DND-41 (cell line): ENCODE results near the gene REV3L.

ENCODE experiments used
- ATAC-seq: fragments of 200-7000 bp; cut with Tn5 transposase; 3 replicates; pipeline ENCODE4 v1.9.1; 2021; ENCODE audit warnings: low read depth; ENCODE audit not compliant: insufficient read depth
- DNase-seq: peaks from one replicate; pipeline ENCODE4 v3.0.0-alpha.2; 2020
- H2AFZ ChIP-seq: 2 replicates; pipeline ENCODE4 v1.6.0; 2012; ENCODE audit warnings: low read depth, low read length
- H3K27ac ChIP-seq: 2 replicates; pipeline ENCODE4 v1.5.1; 2012; ENCODE audit warnings: low read length, inconsistent platforms
- H3K27me3 ChIP-seq: fragments of 200-600 bp; sonication (generic); 2 replicates; pipeline ENCODE4 v1.6.0; 2012; ENCODE audit warnings: low read length, mild to moderate bottlenecking, inconsistent platforms; ENCODE audit not compliant: insufficient read depth, poor library complexity
- H3K36me3 ChIP-seq: 2 replicates; pipeline ENCODE4 v1.5.1; 2012; ENCODE audit warnings: low read length, inconsistent platforms; ENCODE audit not compliant: insufficient read depth
- H3K4me1 ChIP-seq: 2 replicates; pipeline ENCODE4 v1.5.1; 2012; ENCODE audit warnings: mild to moderate bottlenecking, low read length; ENCODE audit not compliant: insufficient read depth
- H3K4me2 ChIP-seq: 2 replicates; pipeline ENCODE4 v1.6.0; 2012; ENCODE audit warnings: mild to moderate bottlenecking, moderate library complexity, low read length, inconsistent platforms; ENCODE audit not compliant: insufficient read depth
- H3K4me3 ChIP-seq, 2 experiments: fragments of 200-600 bp in 1 of 2; shearing (Covaris generic) in 1 of 2; 2 replicates each; pipeline ENCODE4 v1.5.1; 2012 to 2016; ENCODE audit warnings: inconsistent platforms in 2 of 2, low read length in 2 of 2, mild to moderate bottlenecking in 2 of 2, low read depth in 1 of 2, moderate library complexity in 1 of 2
- H3K79me2 ChIP-seq: 2 replicates; pipeline ENCODE4 v1.6.0; 2012; ENCODE audit warnings: low read length, inconsistent platforms; ENCODE audit not compliant: insufficient read depth
- H3K9ac ChIP-seq: 2 replicates; pipeline ENCODE4 v1.6.0; 2012; ENCODE audit warnings: low read depth, mild to moderate bottlenecking, inconsistent platforms, low read length, moderate library complexity
- H3K9me3 ChIP-seq: 2 replicates; pipeline ENCODE4 v1.5.1; 2012; ENCODE audit warnings: low read length, moderate library complexity, mild to moderate bottlenecking, inconsistent platforms; ENCODE audit not compliant: insufficient read depth, severe bottlenecking
- H4K20me1 ChIP-seq: 2 replicates; pipeline ENCODE4 v1.6.0; 2012; ENCODE audit warnings: low read length; ENCODE audit not compliant: insufficient read depth
- CTCF ChIP-seq: IDR thresholded peaks from 2 replicates; pipeline ENCODE4 v1.5.1; 2012; ENCODE audit warnings: borderline replicate concordance, low read length, moderate library complexity, mild to moderate bottlenecking; ENCODE audit not compliant: poor library complexity, severe bottlenecking; ENCODE audit errors: extremely low read depth
- EZH2 ChIP-seq: IDR thresholded peaks from 3 replicates; pipeline ENCODE4 v1.6.1; 2012; ENCODE audit warnings: borderline replicate concordance, low read depth, mild to moderate bottlenecking, moderate library complexity, low read length, inconsistent platforms; ENCODE audit not compliant: severe bottlenecking

The REV3L gene

GRCh38 chr6:111472933-111473435 is 10.0 kb downstream of the REV3L start:
- Histone ChIP-seq H4K20me1 (peaks cover 21% of the 10 kb centered on the region; the same call in 1 of the 2 replicates), H3K4me3 (no peak overlapping the region), H2AFZ (no peak overlapping the region), H3K9me3 (no peaks in the 10 kb centered on the region), H3K79me2 (peaks cover 99% of the 10 kb centered on the region), H3K9ac (no peak overlapping the region), H3K4me1 (peaks cover 29% of the 10 kb centered on the region), H3K36me3 (peaks cover 11% of the 10 kb centered on the region), H3K4me2 (0 out of 2 replicates have a peak overlapping the region, but pooled peaks have one; percentile 9), H3K27ac (peak overlapping the region; percentile 21; the same call in 1 of the 2 replicates), H3K27me3 (no peaks in the 10 kb centered on the region)
- DNase-seq (no peak), ATAC-seq (no peak)
- TF ChIP-seq EZH2 (no peak), CTCF (no peak)

DNA sequence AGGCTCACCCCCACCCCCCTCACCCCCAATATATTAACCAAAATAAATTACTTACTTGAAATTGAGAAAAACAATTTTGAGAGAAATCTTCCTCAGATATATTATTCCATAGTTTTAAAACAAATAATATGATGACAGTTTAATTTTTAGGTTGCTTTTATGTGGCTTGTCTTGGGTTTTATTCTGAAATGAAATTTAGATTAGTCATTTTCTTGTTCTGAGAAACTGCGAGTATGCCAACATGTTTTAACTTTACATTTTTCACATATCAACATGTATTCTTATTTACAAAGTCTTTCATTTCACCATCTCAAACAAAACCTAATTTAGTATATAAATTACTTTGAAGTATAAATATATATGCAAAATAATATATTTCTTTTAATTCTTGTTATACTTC is 11.1 kb downstream of the REV3L start:
- peaks cover 99% of the 10 kb centered on the region for H3K79me2 ChIP-seq
- H3K9ac ChIP-seq = no peak overlapping the region

DNA sequence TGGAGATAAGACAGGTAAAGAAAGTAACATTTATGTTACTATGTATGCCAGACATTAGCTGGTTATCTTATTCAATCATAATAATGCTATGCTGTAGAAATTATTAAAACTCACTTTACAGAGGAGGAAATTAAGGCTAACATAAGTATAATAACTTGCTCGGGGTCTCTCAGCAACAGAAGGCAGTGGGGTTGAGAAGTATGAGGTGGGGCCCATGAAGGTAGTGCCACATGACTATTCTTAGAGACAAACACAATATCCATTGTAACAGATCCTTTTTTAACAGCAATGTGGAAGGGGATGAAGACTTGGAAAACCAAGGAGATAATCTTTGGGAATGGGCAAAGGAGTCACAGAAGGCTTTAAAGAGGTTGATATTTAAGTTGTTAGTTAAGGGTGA is 11.5 kb downstream of the REV3L start:
- no peak for DNase-seq
- ATAC-seq = no peak
- H3K36me3 ChIP-seq = peaks cover 21% of the 10 kb centered on the region
- H3K4me1 ChIP-seq = peaks cover 18% of the 10 kb centered on the region
- no peak overlapping the region for H3K27ac ChIP-seq
- no peak overlapping the region for H3K4me2 ChIP-seq
- H3K79me2 ChIP-seq = peaks cover 99% of the 10 kb centered on the region
- H3K27me3 ChIP-seq = no peaks in the 10 kb centered on the region
- no peak overlapping the region for H2AFZ ChIP-seq
- H3K9ac ChIP-seq = no peak overlapping the region
- TF ChIP-seq EZH2 = no peak
- no peak for TF ChIP-seq CTCF
- H3K4me3 ChIP-seq = no peak overlapping the region
- peaks cover 14% of the 10 kb centered on the region; the same call in 1 of the 2 replicates for H4K20me1 ChIP-seq
- H3K9me3 ChIP-seq = no peaks in the 10 kb centered on the region

More for the DNA sequence above, 11.1 kb downstream of the REV3L start:
- Histone ChIP-seq H3K9me3 (no peaks in the 10 kb centered on the region), H3K4me3 (no peak overlapping the region), H3K4me1 (peaks cover 19% of the 10 kb centered on the region), H3K27ac (no peak overlapping the region), H3K36me3 (peaks cover 21% of the 10 kb centered on the region), H2AFZ (no peak overlapping the region), H3K27me3 (no peaks in the 10 kb centered on the region), H3K4me2 (no peak overlapping the region), H4K20me1 (peaks cover 14% of the 10 kb centered on the region; the same call in 1 of the 2 replicates)
- no peak for ATAC-seq
- no peak for DNase-seq
- TF ChIP-seq CTCF (no peak), EZH2 (no peak)
